ENCODE results near the gene CHRNA4. TPM values are rescaled to one million over a fixed set of nuclear protein-coding genes. Genes with fewer than 3 reads are reported as not detected.

Gene CHRNA4
- total and polyA plus RNA-seq, 10 of the 15 experiments (the other 5 are each of a cell fraction or from before 2014, with no cell fraction given), result 0.04 to 0.41 (median 0.06) TPM; not detected in 5

GRCh38 chr20:63331741-63332400 is 29.3 kb downstream of the CHRNA4 start:
- Histone ChIP-seq H3K27ac (ENCODE audit: control insufficient read depth, insufficient read depth) (no peak overlapping the region), H3K9ac (ENCODE audit: control insufficient read depth, insufficient read depth, low read length) (no peak overlapping the region), H3K4me3 (no peak overlapping the region), H2AFZ (ENCODE audit: control insufficient read depth, low read depth, low read length) (no peak overlapping the region), H3K9me3 (replicated peaks; ENCODE audit: control insufficient read depth, insufficient read depth, low read length) (peaks cover 2% of the 10 kb centered on the region; the same call in 2 of the 3 replicates), H3K79me2 (ENCODE audit: control insufficient read depth, insufficient read depth, low read length) (no peaks in the 10 kb centered on the region), H3K4me2 (ENCODE audit: control insufficient read depth, insufficient read depth) (no peak overlapping the region), H4K20me1 (ENCODE audit: control insufficient read depth, insufficient read depth) (no peaks in the 10 kb centered on the region), H3K4me1 (ENCODE audit: control insufficient read depth, insufficient read depth, low read length) (no peaks in the 10 kb centered on the region; the same call in 1 of the 2 replicates), H3K36me3 (ENCODE audit: control insufficient read depth in 2 of 2, insufficient read depth in 2 of 2, low read length in 1 of 2) (no peaks in the 10 kb centered on the region), H3K27me3 (replicated peaks in 1 of 2; ENCODE audit: control insufficient read depth in 2 of 2, insufficient read depth in 2 of 2, low read length in 1 of 2) (no peaks in the 10 kb centered on the region)
- in situ Hi-C loops (cut with MboI), result no loop called here
- CTCF ChIA-PET, result no interaction called here
- no peak for FAIRE-seq
- no peak for DNase-seq (ENCODE audit: low read depth, low spot score)
- RAD21 ChIA-PET (ENCODE audit: unreplicated experiment), result no interaction called here
- intact Hi-C loops (cut with micrococcal nuclease; ENCODE audit: unreplicated experiment), result no loop called here
- no peak for ATAC-seq
- SMC1A ChIA-PET (ENCODE audit: uncharacterized antibody, unreplicated experiment), result no interaction called here
- POLR2A ChIA-PET, result no interaction called here
- BruUV-seq (replicated peaks), result no TSS peak
- WGBS (ENCODE audit: insufficient coverage, insufficient replicate concordance, low lambda C conversion rate, missing lambda C conversion rate), result 51% methylated on average over 8 of the region's 8 CpGs
- TF ChIP-seq ZNF274 (IDR thresholded peaks at IDR 0.05; ENCODE audit: insufficient read depth, insufficient read length) (no peak), LARP7 (IDR thresholded peaks at IDR 0.05) (no peak), RELA (IDR thresholded peaks at IDR 0.05; ENCODE audit: borderline replicate concordance, partially characterized antibody) (no peak), PBX3 (IDR thresholded peaks at IDR 0.05; ENCODE audit: insufficient replicate concordance, low read depth, low read length) (no peak), NFXL1 (IDR thresholded peaks at IDR 0.05; ENCODE audit: borderline replicate concordance) (no peak), CREM (IDR thresholded peaks at IDR 0.05; ENCODE audit: low read depth) (no peak), ZNF592 (IDR thresholded peaks at IDR 0.05) (no peak), ZBTB33 (IDR thresholded peaks at IDR 0.05) (no peak), EP300 (IDR thresholded peaks at IDR 0.05; ENCODE audit: borderline replicate concordance in 1 of 2, control insufficient read depth in 1 of 2, low read depth in 2 of 2, low read length in 2 of 2) (no peak), FOS (IDR thresholded peaks at IDR 0.05; ENCODE audit: borderline replicate concordance, extremely low read depth, insufficient read length) (no peak), STAT3 (IDR thresholded peaks at IDR 0.05; ENCODE audit: low read depth, low read length) (no peak), NR2C2 (IDR thresholded peaks at IDR 0.05; ENCODE audit: borderline replicate concordance, control insufficient read depth, insufficient read length, low read depth) (no peak), EZH2 (IDR thresholded peaks at IDR 0.05; ENCODE audit: borderline replicate concordance, control insufficient read depth, low read depth, low read length) (no peak), ESRRA (IDR thresholded peaks at IDR 0.05; ENCODE audit: low read length) (no peak), JUND (IDR thresholded peaks at IDR 0.05; ENCODE audit: low read depth, low read length) (no peak), SIN3A (IDR thresholded peaks at IDR 0.05; ENCODE audit: low read depth, low read length) (no peak), KDM1A (IDR thresholded peaks at IDR 0.05; ENCODE audit: borderline replicate concordance) (no peak), GABPA (IDR thresholded peaks at IDR 0.05; ENCODE audit: low read depth) (no peak)
